NB4 (cell line): ENCODE measurements around the gene SLC9A4.

ENCODE experiments used
- DNase-seq: peaks from one replicate; pipeline ENCODE4 v3.0.0; 2010; ENCODE audit warnings: low read depth
- H3K4me3 ChIP-seq: one replicate; pipeline ENCODE4 v1.5.1; 2011; ENCODE audit warnings: mild to moderate bottlenecking, low read depth, low read length, moderate library complexity
- CTCF ChIP-seq: IDR thresholded peaks from one replicate; pipeline ENCODE4 v1.5.1; 2012; ENCODE audit warnings: low read depth, low read length
- MAX ChIP-seq: IDR thresholded peaks from 2 replicates; pipeline ENCODE4 v1.6.1; 2011; ENCODE audit warnings: low read depth, low read length
- MYC ChIP-seq: IDR thresholded peaks from 2 replicates; pipeline ENCODE4 v1.6.1; 2011; ENCODE audit warnings: low read depth, low read length
- POLR2A ChIP-seq: IDR thresholded peaks from 2 replicates; pipeline ENCODE4 v1.6.1; 2011; ENCODE audit warnings: mild to moderate bottlenecking; ENCODE audit not compliant: insufficient read length; ENCODE audit errors: extremely low read depth

Gene SLC9A4

GRCh38 chr2:102428573-102428972 lies 44.5 kb upstream of the SLC9A4 start:
- no peak for TF ChIP-seq MYC
- no peak for TF ChIP-seq MAX
- TF ChIP-seq POLR2A = no peak
- no peak for TF ChIP-seq CTCF
- no peak for DNase-seq

GRCh38 chr2:102432386-102432785 lies 40.6 kb upstream of the SLC9A4 start:
- TF ChIP-seq MAX = no peak
- no peak overlapping the region for H3K4me3 ChIP-seq
- no peak for DNase-seq

More at GRCh38 chr2:102428573-102428972, 44.5 kb upstream of the SLC9A4 start:
- no peak overlapping the region for H3K4me3 ChIP-seq

GRCh38 chr2:102433973-102434654 lies 38.9 kb upstream of the SLC9A4 start:
- no peak overlapping the region for H3K4me3 ChIP-seq
- no peak for TF ChIP-seq MYC
- TF ChIP-seq CTCF = no peak
- TF ChIP-seq POLR2A = no peak
- TF ChIP-seq MAX = no peak
- no peak for DNase-seq

- no peak overlapping the region for H3K4me3 ChIP-seq
- DNase-seq = no peak
- no peak for TF ChIP-seq MYC
- TF ChIP-seq POLR2A = no peak
- TF ChIP-seq MAX = no peak
- TF ChIP-seq CTCF = no peak
These were observed 38.2 kb upstream of the SLC9A4 start for GRCh38 chr2:102434655-102435381.

GRCh38 chr2:102435741-102436140 lies 37.3 kb upstream of the SLC9A4 start:
- H3K4me3 ChIP-seq = no peak overlapping the region
- no peak for DNase-seq
- no peak for TF ChIP-seq MAX
- TF ChIP-seq POLR2A = no peak
- TF ChIP-seq CTCF = no peak
- TF ChIP-seq MYC = no peak

- DNase-seq = no peak
These were observed 36.7 kb upstream of the SLC9A4 start for GRCh38 chr2:102436323-102436722.

More at GRCh38 chr2:102436323-102436722, 36.7 kb upstream of the SLC9A4 start:
- TF ChIP-seq CTCF = no peak
- no peak for TF ChIP-seq MYC
- no peak for TF ChIP-seq POLR2A
- TF ChIP-seq MAX = no peak
- no peak overlapping the region for H3K4me3 ChIP-seq
